CD4-positive, alpha-beta T cell treated with Interleukin-2 at 100 ng/mL for 4 hours (primary cell): Measurements from ENCODE around the gene REM2.

ENCODE experiments used
- DNase-seq: peaks from one replicate; pipeline ENCODE4 v3.0.0-alpha.2; 2020; ENCODE audit warnings: low spot score

REM2 gene

GRCh38 chr14:22929961-22930364, 46.9 kb downstream of the REM2 start:
- DNase-seq: no peak

- DNase-seq: no peak
Observed at GRCh38 chr14:22932146-22932545, 49.1 kb downstream of the REM2 start.

- DNase-seq: no peak
Observed at GRCh38 chr14:22935156-22935555, 52.1 kb downstream of the REM2 start.
